Smooth muscle cell (in vitro differentiated cells): ENCODE measurements around the gene C1QL2. TPM values are rescaled to one million over a fixed set of nuclear protein-coding genes. Genes with fewer than 3 reads are reported as not detected.

ENCODE experiments used
- DNase-seq: peaks from one replicate; lab custom pipeline; 2025; ENCODE audit not compliant: unreplicated experiment; lab: John Stamatoyannopoulos, UW
- H2AFZ ChIP-seq: fragments of 200-600 bp; sonication (generic); 2 replicates; pipeline ENCODE4 v1.6.0; 2016; ENCODE audit warnings: antibody characterized with exemption, low read depth, mild to moderate bottlenecking
- H3F3A ChIP-seq: fragments of 200-600 bp; sonication (generic); 2 replicates; pipeline ENCODE4 v1.6.0; 2017; ENCODE audit warnings: antibody characterized with exemption, low read depth
- H3K27ac ChIP-seq: fragments of 200-600 bp; sonication (generic); 2 replicates; pipeline ENCODE4 v1.5.1; 2016; ENCODE audit warnings: low read depth, mild to moderate bottlenecking
- H3K27me3 ChIP-seq: fragments of 200-600 bp; sonication (generic); 2 replicates; pipeline ENCODE4 v1.6.1; 2016; ENCODE audit warnings: low read depth, mild to moderate bottlenecking
- H3K36me3 ChIP-seq: fragments of 200-600 bp; sonication (generic); 2 replicates; pipeline ENCODE4 v1.5.1; 2016; ENCODE audit warnings: low read depth
- H3K4me1 ChIP-seq: fragments of 200-600 bp; sonication (generic); 2 replicates; pipeline ENCODE4 v1.5.1; 2016; ENCODE audit warnings: low read depth
- H3K4me2 ChIP-seq: fragments of 200-600 bp; sonication (generic); 2 replicates; pipeline ENCODE4 v1.6.0; 2016; ENCODE audit warnings: mild to moderate bottlenecking
- H3K4me3 ChIP-seq: fragments of 200-600 bp; sonication (generic); 2 replicates; pipeline ENCODE4 v1.5.1; 2016; ENCODE audit warnings: mild to moderate bottlenecking
- H3K79me2 ChIP-seq: fragments of 200-600 bp; sonication (generic); 2 replicates; pipeline ENCODE4 v1.6.0; 2016; ENCODE audit warnings: low read depth, mild to moderate bottlenecking
- H3K9ac ChIP-seq: fragments of 200-600 bp; sonication (generic); 2 replicates; pipeline ENCODE4 v1.6.0; 2016; ENCODE audit warnings: low read depth
- H3K9me3 ChIP-seq: fragments of 200-600 bp; sonication (generic); replicated peaks from 2 replicates; pipeline ENCODE4 v1.5.1; 2016; ENCODE audit warnings: low read depth
- H4K20me1 ChIP-seq: fragments of 200-600 bp; sonication (generic); 2 replicates; pipeline ENCODE4 v1.6.0; 2016; ENCODE audit warnings: low read depth
- WGBS: methylation state at CpG from one replicate; pipeline ENCODE4 v1.1.7; 2016; ENCODE audit warnings: low lambda C conversion rate; 5-methylcytosine and 5-hydroxymethylcytosine counted together
- polyA plus RNA-seq: library from polyadenylated mRNA; unstranded; fragments of >200 nt; fragmentation: Nextera tagmentation; extraction: Ambion mirVana; gene quantifications from 2 replicates; pipeline ENCODE4 v1.2.1, GENCODE V29; 2016
- total RNA-seq: library from RNA; depleted of rRNA; stranded (reverse); fragments of >200 nt; gene quantifications from 2 replicates; pipeline ENCODE4 v1.2.3, GENCODE V29; 2014
- TF ChIP-seq, protein P1 (sequence below): fragments of 200-600 bp; sonication (generic); IDR thresholded peaks from 2 replicates; pipeline ENCODE4 v1.5.1; 2017; ENCODE audit warnings: borderline replicate concordance, mild to moderate bottlenecking, antibody characterized with exemption; ENCODE audit not compliant: insufficient read depth, poor library complexity, severe bottlenecking

The C1QL2 gene
- total and polyA plus RNA-seq, 2 experiments from 2014 or later: not detected

DNA sequence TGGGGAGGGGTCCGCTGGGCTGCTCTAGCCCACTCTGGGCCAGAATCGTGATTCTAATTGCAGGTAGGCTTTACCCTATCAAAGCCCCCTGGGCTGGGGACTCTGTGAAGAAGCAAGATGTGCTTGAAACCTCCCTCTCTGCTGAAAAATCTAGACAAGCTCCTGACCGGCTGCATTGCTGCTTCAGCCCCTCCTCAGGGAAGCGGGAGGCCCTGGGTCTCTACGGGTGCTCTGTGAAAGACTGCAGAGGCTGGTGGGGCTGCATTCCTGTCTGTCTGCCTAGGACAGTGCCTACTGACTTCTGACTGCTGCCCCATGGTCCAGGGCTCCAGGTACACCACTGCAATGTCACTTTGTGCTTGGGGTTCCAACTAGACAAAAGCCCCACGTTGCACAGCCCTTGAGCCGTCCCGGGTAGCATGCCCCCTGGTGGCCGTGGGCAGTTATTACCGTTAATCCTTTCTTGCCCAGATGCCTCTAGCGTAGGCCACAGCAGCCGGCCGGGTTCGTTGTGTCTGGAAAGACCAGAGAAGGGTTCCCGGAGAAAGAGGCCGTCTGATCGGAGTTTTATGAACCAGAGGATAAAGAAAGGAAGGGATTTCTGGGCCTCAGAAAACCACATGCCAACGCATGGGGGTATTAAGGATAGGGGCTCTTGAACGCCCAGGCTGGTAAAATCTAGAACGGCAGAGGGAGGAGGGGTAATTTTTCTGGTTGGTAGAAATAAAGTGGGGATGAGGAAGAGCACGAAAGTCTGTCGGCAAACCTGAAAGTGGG, 15.9 kb upstream of the C1QL2 start:
- DNase-seq: no peak
- Histone ChIP-seq H3K27me3 (peaks cover 6% of the 10 kb centered on the region), H3K36me3 (no peaks in the 10 kb centered on the region), H3K9ac (no peak overlapping the region), H3K4me1 (no peaks in the 10 kb centered on the region), H3K4me3 (no peak overlapping the region), H3K4me2 (no peak overlapping the region), H3K27ac (no peak overlapping the region), H3K9me3 (no peaks in the 10 kb centered on the region), H3K79me2 (no peaks in the 10 kb centered on the region), H3F3A (no peaks in the 10 kb centered on the region), H4K20me1 (no peaks in the 10 kb centered on the region), H2AFZ (no peak overlapping the region)
- WGBS: 66% methylated on average over 22 of the region's 22 CpGs
- TF ChIP-seq, protein P1, sequence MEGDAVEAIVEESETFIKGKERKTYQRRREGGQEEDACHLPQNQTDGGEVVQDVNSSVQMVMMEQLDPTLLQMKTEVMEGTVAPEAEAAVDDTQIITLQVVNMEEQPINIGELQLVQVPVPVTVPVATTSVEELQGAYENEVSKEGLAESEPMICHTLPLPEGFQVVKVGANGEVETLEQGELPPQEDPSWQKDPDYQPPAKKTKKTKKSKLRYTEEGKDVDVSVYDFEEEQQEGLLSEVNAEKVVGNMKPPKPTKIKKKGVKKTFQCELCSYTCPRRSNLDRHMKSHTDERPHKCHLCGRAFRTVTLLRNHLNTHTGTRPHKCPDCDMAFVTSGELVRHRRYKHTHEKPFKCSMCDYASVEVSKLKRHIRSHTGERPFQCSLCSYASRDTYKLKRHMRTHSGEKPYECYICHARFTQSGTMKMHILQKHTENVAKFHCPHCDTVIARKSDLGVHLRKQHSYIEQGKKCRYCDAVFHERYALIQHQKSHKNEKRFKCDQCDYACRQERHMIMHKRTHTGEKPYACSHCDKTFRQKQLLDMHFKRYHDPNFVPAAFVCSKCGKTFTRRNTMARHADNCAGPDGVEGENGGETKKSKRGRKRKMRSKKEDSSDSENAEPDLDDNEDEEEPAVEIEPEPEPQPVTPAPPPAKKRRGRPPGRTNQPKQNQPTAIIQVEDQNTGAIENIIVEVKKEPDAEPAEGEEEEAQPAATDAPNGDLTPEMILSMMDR: peak; percentile 66

DNA sequence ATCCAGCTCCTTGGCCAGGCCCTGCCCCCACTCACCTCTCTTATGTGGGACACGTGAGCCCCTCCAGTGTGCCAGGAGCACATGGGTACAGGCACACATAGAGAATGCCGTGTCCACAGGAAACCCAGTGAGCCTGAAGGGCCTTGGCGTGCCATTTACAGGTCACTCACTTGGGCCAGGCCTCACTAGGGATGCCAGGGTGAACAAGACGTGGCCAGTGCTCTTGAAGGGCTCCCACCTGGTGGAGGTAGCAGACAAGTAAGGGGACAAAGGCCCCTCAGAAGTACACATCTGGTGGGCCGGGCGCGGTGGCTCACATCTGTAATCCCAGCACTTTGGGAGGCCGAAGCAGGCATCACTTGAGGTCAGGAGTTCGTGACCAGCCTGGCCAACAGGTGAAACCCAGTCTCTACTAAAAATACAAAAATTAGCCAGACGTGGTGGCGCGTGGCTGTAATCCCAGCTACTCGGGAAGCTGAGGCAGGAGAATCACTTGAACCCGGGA, 15.1 kb upstream of the C1QL2 start:
- Histone ChIP-seq H3K27ac (no peak overlapping the region), H3K9me3 (no peaks in the 10 kb centered on the region), H3K79me2 (no peaks in the 10 kb centered on the region), H3F3A (no peaks in the 10 kb centered on the region), H3K4me3 (no peak overlapping the region), H3K4me1 (no peaks in the 10 kb centered on the region), H3K9ac (no peak overlapping the region), H2AFZ (no peak overlapping the region), H3K4me2 (no peak overlapping the region), H4K20me1 (no peaks in the 10 kb centered on the region), H3K27me3 (peaks cover 9% of the 10 kb centered on the region), H3K36me3 (no peaks in the 10 kb centered on the region)
- 89% methylated on average over 14 of the region's 14 CpGs for WGBS
- no peak for DNase-seq
- TF ChIP-seq, protein P1: no peak

DNA sequence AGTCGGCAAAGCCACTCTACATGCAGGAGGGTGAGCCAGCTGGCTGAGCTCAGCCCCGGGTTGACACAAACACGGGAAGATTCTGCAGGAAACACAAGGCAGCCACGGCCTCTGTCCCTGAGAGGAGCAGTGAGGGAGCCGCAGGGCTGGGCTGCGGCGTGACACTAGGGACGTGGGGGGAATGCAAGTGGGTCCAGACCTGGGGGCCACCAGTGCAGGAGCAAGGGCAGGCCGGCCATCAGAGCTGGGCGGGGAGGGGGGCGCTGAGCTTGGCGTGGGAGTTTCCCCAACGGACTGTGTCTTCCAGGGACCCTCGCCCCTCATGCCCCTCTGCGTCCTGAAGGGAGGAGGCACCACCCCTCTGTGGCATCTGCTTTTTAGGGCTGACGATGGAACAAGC, 12.0 kb upstream of the C1QL2 start:
- Histone ChIP-seq H3K4me1 (no peaks in the 10 kb centered on the region), H3K79me2 (no peaks in the 10 kb centered on the region), H2AFZ (no peak overlapping the region), H3K4me3 (no peak overlapping the region), H3F3A (no peaks in the 10 kb centered on the region), H3K27ac (no peak overlapping the region), H3K36me3 (no peaks in the 10 kb centered on the region), H3K9me3 (no peaks in the 10 kb centered on the region), H4K20me1 (no peaks in the 10 kb centered on the region), H3K9ac (no peak overlapping the region), H3K4me2 (no peak overlapping the region), H3K27me3 (peaks cover 9% of the 10 kb centered on the region)
- 88% methylated on average over 12 of the region's 16 CpGs for WGBS
- TF ChIP-seq, protein P1: no peak
- DNase-seq: no peak

DNA sequence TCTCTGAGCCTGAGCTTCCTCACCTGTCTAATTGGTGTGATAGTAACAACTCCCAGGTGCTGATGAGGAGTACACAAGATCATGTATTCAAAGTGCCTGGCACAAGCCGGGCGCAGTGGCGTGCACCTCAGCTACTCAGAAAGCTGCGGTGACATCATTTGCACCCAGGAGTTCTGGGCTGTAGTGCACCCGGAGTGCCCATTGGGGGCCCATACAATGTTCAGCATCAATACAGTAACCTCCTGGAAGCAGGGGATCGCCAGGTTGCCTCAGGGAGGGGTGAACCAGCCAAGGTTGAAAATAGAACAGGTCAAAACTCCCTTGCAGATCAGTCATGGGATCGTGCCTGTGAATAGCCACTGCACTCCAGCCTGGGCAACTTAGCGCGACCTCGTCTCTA, 11.2 kb upstream of the C1QL2 start:
- TF ChIP-seq, protein P1: no peak
- Histone ChIP-seq H2AFZ (no peak overlapping the region), H3K27me3 (peaks cover 9% of the 10 kb centered on the region), H3K9ac (no peak overlapping the region), H3K4me3 (no peak overlapping the region), H3F3A (no peaks in the 10 kb centered on the region), H3K27ac (no peak overlapping the region), H3K4me2 (no peak overlapping the region), H3K79me2 (no peaks in the 10 kb centered on the region), H3K36me3 (no peaks in the 10 kb centered on the region), H3K9me3 (no peaks in the 10 kb centered on the region), H4K20me1 (no peaks in the 10 kb centered on the region), H3K4me1 (no peaks in the 10 kb centered on the region)
- DNase-seq: no peak
- 84% methylated on average over 10 of the region's 10 CpGs for WGBS
